Posterior cingulate gyrus (tissue), 11 donors: Measurements from ENCODE around the gene SNHG17.
"Not testable (repeated sequence)": the region's sequence is repeated elsewhere in the genome, so short reads cannot be mapped to it uniquely, and the experiment has no call there.

Experiments
- DNase-seq, 10 donors: peaks; one replicate each; pipeline versions ENCODE4 v3.0.0 to v3.0.0-alpha.2; 2020 to 2021; ENCODE audit warnings: mixed read lengths in 3 of 10
- intact Hi-C: fragments of 100-400 bp; cut with DNase I; formaldehyde crosslinking; loops from one replicate; pipeline ENCODE4 v1.15.1; 2023

The SNHG17 gene

GRCh38 chr20:38434770-38435554 is at the start of gene SNHG17:
TSS of gene SNHG17 (minus strand) at chr20:38435328.
- intact Hi-C loops, result loop anchor here (1.0 kb wide), 1 partner anchor 11 kb away; no protein-coding TSS in a partner anchor
- peak; percentile 81 to 99 (median 90) for DNase-seq

DNA sequence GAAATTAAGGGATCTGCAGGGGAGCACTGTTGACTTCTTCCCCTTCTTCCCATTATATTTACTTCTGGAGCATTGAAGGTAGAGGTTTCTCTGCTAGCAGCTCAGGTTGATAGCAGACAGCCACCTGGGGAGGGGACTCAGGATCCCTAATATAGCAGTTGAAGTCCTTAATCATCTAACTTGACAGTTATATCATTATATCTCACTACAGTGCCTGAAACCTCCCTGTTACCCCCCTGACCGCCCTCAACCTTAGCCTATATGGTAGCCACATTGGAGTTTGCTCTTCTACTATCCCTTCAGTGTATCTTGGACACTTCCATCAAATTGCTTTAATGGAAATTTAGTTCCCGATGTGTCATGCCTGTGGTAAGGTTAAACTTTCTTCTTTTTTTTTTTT is 44.5 kb upstream of the SNHG17 start:
- intact Hi-C loops, result no loop called here

GRCh38 chr20:38477747-38478146 is 42.6 kb upstream of the SNHG17 start:
- no peak for DNase-seq
- intact Hi-C loops, result no loop called here

More for the DNA sequence above, 44.5 kb upstream of the SNHG17 start:
- no peak for DNase-seq

DNA sequence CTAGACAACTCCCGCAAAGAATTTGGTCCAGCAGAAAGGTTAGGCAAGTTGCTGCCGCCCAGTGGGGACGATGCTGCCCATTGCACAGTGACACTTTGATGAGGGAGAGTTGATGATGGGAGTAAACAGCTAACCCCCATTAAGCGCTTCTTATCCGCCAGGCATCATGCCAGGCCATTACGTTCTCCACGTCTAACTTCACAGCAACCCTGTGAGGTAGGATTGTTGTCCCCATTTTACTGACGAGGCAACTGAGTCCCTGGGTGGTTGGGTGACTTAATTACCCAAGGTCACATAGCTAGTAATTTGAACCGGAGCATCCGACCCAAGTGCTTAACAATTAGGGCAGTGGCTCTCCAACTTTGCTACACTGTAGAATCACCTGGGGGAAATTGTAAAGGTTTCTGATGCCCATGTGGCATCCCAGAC is 38.3 kb upstream of the SNHG17 start:
- intact Hi-C loops, result no loop called here

GRCh38 chr20:38472513-38473366 is 37.6 kb upstream of the SNHG17 start, which contains the start of gene RALGAPB:
TSS of gene RALGAPB (plus strand) at chr20:38472843. CDS start at chr20:38488433, 15,590 bp downstream.
- peak; percentile 95 to 99 (median 97) for DNase-seq
- intact Hi-C loops, result loop anchor here (1.0 kb wide), 1 partner anchor 25 kb away; no protein-coding TSS in a partner anchor

More for the DNA sequence above, 38.3 kb upstream of the SNHG17 start:
- DNase-seq, result peak in 2 of 10 donors; percentile 16 to 24

DNA sequence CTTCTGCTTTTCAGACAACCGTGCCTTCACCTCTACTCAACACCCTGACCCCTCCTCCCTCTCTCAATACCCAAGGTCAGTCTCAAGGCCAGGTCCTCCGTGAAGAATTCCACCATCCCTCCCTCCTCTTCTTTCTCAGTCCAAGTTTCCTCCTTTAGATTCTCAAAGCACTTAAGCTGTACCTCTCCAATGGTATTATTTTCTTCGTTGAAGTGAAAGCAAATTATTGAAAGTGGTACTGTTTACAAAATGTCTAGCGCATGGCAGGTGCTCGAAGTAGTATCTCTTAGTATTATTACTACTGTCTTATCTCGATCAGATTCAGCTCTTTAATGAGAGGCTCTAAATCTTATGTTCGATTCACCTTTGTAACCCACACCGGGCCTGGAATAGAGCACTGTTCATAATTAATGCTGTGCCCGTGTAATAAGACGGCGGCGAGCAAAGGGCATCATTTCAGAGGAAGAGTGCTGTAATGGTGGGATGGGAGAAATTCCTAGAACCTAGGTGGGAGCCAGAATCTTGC is 36.9 kb upstream of the SNHG17 start:
- intact Hi-C loops, result loop anchor here (1.0 kb wide), 1 partner anchor 25 kb away; no protein-coding TSS in a partner anchor
- no peak for DNase-seq

- intact Hi-C loops, result no loop called here
- DNase-seq, result no peak
These were observed 36.1 kb upstream of the SNHG17 start for GRCh38 chr20:38471245-38471644.

GRCh38 chr20:38466983-38467382 is 31.9 kb upstream of the SNHG17 start:
- intact Hi-C loops, result no loop called here
- no peak for DNase-seq

DNA sequence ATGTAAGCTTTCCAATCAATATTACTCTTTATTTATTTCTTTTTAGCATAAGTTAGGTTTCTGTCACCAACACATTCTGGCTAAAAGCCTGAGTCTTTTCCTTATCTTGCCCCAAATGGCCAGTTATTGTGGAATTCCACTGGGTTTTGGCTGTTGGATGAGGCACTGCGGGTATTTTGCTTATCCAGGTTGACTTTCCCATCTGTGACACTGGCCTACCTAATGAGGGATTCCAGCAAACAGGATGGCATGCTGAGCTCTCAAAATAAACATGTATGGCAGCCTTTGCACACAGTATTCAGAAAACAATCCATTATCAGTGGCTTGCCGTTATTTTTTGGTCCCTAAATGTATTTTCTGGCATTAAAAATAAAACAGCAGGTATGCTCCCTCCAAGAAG is 31.0 kb upstream of the SNHG17 start:
- intact Hi-C loops, result no loop called here
- no peak for DNase-seq

GRCh38 chr20:38461569-38461968 is 26.4 kb upstream of the SNHG17 start:
- intact Hi-C loops, DNase-seq: not testable (repeated sequence)

DNA sequence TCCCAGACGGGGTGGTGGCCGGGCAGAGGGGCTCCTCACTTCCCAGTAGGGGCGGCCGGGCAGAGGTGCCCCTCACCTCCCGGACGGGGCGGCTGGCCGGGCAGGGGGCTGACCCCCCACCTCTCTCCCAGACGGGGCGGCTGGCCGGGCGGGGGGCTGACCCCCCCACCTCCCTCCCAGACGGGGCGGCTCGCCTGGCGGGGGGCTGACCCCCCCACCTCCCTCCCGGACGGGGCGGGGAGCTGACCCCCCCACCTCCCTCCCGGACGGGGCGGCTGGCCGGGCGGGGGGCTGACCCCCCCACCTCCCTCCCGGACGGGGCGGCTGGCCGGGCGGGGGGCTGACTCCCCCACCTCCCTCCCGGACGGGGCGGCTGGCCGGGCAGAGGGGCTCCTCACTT is 26.0 kb upstream of the SNHG17 start:
- intact Hi-C loops, DNase-seq: not testable (repeated sequence)

DNA sequence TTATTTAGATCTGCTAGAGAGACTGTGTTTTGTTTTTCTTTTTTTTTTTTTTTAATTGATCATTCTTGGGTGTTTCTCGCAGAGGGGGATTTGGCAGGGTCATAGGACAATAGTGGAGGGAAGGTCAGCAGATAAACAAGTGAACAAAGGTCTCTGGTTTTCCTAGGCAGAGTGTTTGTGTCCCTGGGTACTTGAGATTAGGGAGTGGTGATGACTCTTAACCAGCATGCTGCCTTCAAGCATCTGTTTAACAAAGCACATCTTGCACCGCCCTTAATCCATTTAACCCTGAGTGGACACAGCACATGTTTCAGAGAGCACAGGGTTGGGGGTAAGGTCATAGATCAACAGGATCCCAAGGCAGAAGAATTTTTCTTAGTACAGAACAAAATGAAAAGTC is 25.5 kb upstream of the SNHG17 start:
- intact Hi-C loops, DNase-seq: not testable (repeated sequence)

GRCh38 chr20:38460040-38460623 is 25.0 kb upstream of the SNHG17 start:
- intact Hi-C loops, result no loop called here
- no peak for DNase-seq

GRCh38 chr20:38458314-38458713 is 23.2 kb upstream of the SNHG17 start:
- no peak for DNase-seq
- intact Hi-C loops, result no loop called here

DNA sequence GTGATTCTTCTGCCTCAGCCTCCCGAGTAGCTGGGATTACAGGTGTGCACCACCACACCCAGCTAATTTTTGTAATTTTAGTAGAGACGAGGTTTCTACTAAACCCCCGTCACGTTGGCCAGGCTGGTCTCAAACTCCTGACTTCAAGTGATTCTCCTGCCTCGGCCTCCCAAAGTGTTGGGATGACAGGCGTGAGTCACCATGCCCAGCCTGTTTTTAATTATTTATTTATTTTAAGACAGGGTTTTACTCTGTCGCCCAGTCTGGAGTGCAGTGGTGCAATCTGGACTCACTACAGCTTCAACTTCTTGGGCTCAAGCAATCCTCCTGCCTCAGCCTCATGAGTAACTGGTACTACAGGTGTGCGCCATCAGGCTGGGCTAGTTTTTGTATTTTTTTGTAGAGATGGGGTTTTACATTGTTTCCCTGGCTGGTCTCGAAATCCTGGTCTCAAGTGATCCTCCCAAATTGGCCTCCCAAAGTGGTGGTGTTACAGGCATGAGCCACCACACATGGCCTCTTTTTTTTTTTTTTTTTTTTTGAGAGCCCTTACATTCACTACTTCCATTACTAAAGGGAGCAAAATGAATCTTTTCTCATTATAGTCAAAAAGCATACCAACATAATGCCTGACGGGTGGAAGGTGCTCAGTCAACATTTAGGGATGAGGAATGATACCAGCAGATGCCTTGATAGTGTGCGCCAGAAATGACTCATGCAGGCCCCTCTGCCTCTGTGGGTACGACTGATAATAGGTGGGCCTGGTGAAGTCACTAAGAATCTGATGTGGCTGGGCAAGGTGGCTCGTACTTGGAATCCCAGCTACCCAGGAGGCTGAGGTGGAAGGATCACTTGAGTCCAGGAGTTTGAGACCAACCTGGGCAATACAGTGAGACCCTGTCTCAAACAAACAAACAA is 19.7 kb upstream of the SNHG17 start:
- intact Hi-C loops, result no loop called here
- peak in 1 of 10 donors; percentile 5 for DNase-seq

GRCh38 chr20:38453941-38454340 is 18.8 kb upstream of the SNHG17 start:
- intact Hi-C loops, result no loop called here
- no peak for DNase-seq

GRCh38 chr20:38452880-38453624 is 17.9 kb upstream of the SNHG17 start:
- intact Hi-C loops, result no loop called here
- peak in 1 of 10 donors; percentile 31 for DNase-seq

- intact Hi-C loops, result no loop called here
- DNase-seq, result peak in 1 of 10 donors; percentile 12
These were observed 15.4 kb upstream of the SNHG17 start for GRCh38 chr20:38450412-38450975.
